Measurements from ENCODE around the gene CDKAL1.

CDKAL1 gene

DNA sequence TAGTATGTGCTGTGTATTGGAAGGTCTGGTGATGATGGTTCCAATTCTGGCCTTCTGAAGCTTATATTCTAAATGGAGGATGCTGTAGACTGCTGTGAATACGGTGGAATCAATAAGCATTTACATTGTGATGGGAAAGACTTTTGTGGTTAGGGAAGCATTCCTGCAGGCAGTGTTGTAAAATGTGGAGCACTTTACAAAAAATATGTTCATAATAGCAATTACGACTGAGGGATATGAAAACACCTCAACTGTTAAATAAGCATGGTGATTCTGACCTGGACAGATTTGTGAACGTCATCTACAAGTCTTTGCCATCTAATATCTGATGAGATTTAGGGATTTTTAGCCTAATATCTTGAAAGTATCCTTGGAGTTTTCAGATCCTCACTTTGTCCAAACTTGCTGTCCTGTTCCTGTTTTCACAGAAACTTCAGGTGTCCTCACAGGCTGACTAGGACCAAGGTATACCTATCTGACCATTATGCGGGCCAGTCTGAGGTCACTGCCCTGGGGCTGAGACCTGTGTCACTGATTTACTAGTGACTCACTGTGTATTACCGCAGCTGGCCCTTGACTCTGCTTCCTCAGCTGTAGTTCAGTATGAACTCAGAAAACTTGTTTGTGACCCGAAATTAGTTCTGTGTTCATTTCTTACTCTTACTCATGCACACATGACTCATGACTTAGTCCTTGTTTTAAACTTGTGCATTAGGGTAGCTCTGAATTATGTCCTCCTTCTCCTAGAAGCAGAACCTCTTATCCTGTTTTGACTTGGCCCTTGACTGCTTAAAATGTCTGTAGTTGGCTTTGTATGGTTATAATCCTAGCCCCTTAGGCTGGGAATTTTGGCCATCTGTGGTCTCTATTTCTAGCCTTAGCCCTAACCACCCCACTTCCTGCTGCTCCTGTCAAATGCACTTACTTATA lies 343.0 kb downstream of the CDKAL1 start:
- no peak for DNase-seq (ENCODE audit: low spot score)

DNA sequence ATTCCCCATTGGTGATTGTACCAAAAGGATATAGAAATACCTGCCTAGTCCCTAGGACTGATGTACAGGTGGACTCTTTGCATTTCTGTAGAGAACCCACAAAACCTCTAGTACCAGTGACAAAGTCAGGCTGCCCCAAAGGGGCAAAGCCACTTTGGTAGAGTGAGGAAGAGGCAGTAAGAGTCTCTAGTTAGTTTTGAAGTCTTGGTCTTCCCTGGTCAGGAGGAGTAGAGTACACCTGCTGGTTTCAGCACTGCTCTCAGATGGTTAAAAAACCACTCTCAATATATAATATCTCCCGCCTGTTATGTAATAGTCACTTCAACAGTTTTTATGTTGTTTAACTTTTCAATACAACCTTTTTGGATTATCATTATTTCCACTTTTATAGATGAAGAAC lies 344.9 kb downstream of the CDKAL1 start:
- DNase-seq (ENCODE audit: low spot score) = no peak

DNA sequence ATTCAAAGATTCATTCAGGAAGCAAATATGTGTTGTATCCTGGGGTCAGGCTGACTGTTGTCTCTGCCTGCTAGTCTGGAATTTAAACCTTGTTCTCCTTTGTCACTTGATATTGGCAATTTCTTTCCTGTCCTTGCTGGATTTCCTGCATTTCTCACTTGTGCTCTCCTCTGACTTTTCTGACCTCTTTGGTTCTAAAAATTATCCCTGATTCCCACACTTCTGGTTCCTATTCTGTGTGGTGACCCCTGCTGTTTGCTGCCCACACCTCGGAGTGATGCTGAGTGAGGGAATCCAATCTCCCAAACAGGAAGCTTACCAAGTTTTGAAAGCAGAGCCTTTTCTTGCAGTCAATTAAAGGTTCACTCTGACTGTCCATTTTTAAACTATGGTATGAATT lies 345.3 kb downstream of the CDKAL1 start:
- DNase-seq (ENCODE audit: low spot score) = no peak

- no peak for DNase-seq (ENCODE audit: low spot score)
Measured at GRCh38 chr6:20881365-20881764, 347.1 kb downstream of the CDKAL1 start.

- DNase-seq (ENCODE audit: low spot score) = no peak
Measured at GRCh38 chr6:20882014-20882413, 347.8 kb downstream of the CDKAL1 start.

DNA sequence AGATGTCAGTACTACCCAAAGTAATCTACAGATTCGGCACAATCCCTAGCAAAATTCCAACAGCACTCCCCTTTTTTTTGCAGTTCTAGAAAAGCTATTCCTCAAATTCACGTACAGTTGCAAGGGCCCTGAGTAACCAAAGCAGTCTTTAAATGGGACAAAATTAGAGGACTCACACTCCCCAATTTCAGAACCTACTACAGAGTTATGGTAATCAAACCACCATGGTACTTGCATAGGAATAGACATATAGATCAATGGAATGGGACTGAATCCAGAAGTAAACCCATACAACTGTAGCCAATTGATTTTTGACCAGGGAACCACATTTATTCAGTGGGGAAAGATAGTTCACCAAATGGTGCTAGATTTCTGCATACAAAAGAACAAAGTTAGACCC lies 350.8 kb downstream of the CDKAL1 start:
- DNase-seq (ENCODE audit: low spot score) = no peak

- DNase-seq (ENCODE audit: low spot score) = no peak
Measured at GRCh38 chr6:20891161-20891560, 356.9 kb downstream of the CDKAL1 start.

- DNase-seq (ENCODE audit: low spot score) = no peak
Measured at GRCh38 chr6:20892365-20892764, 358.1 kb downstream of the CDKAL1 start.

- no peak for DNase-seq (ENCODE audit: low spot score)
Measured at GRCh38 chr6:20893412-20893811, 359.2 kb downstream of the CDKAL1 start.

- DNase-seq (ENCODE audit: low spot score) = no peak
Measured at GRCh38 chr6:20900389-20901160, 366.3 kb downstream of the CDKAL1 start.

DNA sequence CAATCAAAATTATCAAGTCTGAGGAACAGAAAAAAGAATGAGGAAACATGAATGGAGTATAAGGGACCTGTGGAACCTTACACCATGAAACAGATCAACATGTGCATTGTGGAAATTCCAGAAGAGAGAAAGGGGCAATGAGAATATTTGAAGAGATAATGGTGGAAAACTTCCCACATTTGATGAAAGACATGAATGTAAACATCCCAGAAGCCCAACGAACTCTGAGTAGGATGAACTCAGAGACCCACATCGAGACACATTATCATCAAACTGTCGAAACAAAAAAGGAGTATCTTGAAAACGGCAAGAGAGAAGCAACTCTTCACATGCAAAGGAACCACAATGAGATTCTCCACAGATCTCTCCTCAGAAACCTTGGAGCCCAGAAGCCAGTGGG lies 371.1 kb downstream of the CDKAL1 start:
- no peak for DNase-seq (ENCODE audit: low spot score)

- no peak for DNase-seq (ENCODE audit: low spot score)
Measured at GRCh38 chr6:20906945-20907344, 372.7 kb downstream of the CDKAL1 start.

DNA sequence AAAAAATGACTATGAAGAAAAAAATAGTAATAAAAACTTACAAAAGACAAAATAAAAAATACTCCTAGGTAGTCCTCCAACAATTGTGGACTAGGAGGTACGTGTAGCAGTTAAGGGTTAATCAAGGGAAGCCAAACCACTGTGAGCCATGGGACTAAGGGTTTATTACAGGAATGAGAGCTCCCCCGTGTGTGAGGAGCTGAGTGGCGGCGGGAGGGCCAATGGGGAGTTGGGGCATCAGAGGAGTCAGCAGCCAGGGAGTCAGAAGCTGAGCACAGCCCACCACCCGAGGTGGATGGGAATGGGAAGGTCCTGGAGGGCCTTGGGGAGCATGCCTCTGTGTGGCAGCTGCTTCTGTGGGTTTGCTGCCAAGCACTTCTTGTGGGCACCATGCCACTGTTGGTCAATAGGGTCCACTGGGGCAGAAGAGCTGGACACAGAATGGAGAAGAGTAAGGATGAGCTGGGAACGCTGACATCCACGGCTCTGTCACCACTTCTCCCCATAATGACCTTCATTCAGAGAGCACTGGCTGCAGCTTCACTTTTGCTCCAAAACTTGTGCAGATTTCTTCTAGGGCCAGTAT lies 373.3 kb downstream of the CDKAL1 start:
- DNase-seq (ENCODE audit: low spot score) = no peak

GRCh38 chr6:20909621-20910020 lies 375.4 kb downstream of the CDKAL1 start:
- DNase-seq (ENCODE audit: low spot score) = no peak

DNA sequence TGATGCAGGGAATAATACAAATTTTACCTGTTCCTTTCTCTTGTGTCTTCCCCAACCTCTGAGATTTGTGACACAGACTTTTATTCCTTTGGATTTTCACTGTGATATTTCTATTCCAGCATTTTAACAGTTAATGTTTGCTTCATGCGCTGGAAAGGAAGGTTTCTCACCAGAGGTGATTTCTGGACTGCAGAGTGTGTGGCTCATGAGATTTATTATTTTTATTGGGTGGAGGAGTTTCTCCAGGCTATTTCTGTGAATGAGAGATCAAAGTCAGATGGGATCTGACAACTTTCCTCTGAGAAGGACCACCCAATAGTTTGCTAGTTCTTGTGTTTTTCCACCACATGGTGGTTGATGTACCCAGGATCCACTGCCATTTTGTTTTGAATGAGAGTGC lies 377.5 kb downstream of the CDKAL1 start:
- DNase-seq (ENCODE audit: low spot score) = no peak

DNA sequence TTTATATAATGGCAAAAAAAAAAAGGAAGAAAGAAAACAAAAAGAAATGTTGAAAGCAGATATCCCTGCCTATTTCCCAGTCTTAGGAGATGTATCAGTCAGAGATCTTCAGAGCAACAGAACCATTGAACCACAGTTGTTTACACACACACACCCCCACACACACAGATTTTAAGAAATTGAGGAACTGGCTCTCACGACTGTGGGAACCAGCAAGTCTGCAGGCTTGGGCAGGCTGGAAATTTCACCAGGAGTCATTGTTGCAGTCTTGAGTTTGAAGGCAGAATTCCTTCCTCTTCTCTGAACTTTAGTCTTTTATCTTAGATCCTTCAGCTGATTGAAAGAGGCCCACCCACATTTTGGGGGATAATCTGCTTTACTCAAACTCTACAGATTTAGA lies 380.9 kb downstream of the CDKAL1 start:
- DNase-seq (ENCODE audit: low spot score) = no peak

GRCh38 chr6:20915626-20916025 lies 381.4 kb downstream of the CDKAL1 start:
- DNase-seq (ENCODE audit: low spot score) = no peak

DNA sequence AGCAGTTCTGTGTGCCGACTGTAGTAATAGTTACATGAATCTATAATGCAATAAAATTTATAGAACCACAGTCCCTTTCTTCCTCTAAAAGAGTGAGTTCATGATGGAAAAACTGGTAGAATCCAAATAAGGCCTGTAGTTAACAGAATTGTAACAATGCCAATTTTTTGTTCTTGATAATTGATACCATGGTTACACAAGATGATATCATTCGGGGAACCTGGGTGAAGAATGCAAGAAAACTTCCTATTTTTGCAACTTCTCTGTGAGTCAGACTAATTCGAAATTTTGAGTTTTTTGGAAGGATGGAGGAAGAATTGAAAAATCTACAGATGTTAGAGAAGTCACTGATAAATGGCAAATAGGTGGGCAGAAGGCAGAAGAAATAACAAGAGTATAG lies 381.8 kb downstream of the CDKAL1 start:
- DNase-seq (ENCODE audit: low spot score) = no peak

- DNase-seq (ENCODE audit: low spot score) = no peak
Measured at GRCh38 chr6:20918868-20919267, 384.6 kb downstream of the CDKAL1 start.

GRCh38 chr6:20919677-20920385 lies 385.6 kb downstream of the CDKAL1 start:
- DNase-seq (ENCODE audit: low spot score) = no peak

DNA sequence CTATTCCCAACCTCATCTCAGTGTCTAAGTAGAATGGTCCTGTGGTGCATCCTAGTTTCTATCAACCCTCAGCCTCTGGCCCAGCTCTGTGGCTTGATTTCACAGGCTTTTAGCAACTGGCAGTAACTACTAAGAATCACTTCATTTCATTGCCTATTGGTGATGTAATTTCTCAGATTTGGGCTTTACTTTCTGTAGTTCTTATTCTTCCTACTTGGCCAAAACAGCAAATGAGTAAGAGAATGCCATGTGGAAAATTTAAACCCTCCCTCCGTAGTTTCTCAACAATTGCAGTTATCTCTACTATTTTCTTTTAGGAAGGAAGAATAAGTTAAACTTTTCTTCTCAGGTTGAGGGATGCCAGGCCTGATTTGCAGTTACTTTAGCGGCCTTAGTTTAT lies 387.3 kb downstream of the CDKAL1 start:
- DNase-seq (ENCODE audit: low spot score) = no peak

- no peak for DNase-seq (ENCODE audit: low spot score)
Measured at GRCh38 chr6:20922743-20923142, 388.5 kb downstream of the CDKAL1 start.

Measured in CD4-positive, alpha-beta T cell treated with Interleukin-15 for 4 hours (primary cell).